ENCODE measurements around the gene VPS8.
"Not testable (repeated sequence)": the region's sequence is repeated elsewhere in the genome, so short reads cannot be mapped to it uniquely, and the experiment has no call there.

VPS8 gene

DNA sequence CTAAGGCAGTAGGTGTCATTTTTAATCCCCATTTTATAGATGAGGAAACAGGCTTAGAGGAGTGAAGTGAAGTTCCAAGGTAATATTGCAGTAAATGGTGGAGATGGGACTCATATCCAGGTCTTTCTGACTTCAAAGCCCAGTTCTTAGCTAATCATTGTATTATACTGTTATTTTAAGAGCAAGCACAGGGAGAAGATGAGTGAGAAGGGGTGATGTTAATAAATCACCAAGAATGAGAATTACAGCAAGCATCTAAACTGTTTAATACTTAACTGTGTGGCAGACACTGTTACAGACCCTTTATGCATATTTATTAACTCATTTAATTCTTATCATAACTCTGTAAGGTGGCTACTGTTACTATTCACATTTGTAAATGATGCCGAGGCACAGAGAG is 61.2 kb downstream of the VPS8 start:
- no peak for DNase-seq

- DNase-seq: no peak
Observed at GRCh38 chr3:184874709-184875644, 63.0 kb downstream of the VPS8 start.

DNA sequence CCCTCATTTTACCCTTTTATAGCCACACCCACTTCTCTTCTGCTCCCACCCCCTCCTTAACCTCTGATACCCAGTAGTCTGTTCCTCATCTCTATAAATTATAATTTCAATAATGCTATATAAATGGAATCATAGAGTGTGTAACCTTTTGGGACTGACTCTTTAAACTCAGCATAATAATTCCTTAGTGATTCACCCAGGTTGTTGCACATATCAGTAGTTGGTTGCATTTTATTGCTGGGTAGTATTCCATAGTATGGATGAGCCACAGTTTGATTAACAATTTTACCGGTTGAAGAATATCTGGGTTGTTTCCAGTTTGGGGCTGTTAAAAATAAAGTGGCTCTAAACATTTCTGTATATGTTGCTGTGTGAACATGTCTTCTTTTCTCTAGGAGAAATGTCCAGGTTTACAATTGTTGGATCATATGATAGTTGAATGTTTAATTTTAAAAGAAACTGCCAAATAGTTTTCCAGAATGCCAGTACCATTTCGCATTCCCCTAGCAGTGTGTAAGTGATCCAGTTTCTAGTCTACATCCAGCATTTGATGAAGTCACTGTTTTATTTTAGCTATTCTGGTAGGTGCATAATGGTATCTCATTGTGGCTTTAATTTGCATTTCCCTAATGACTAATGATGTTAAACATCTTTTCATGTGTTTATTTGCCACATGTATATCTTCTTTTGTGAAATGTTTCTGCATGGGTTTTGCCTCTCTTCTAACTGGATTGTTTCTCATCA is 68.5 kb downstream of the VPS8 start:
- no peak for DNase-seq

GRCh38 chr3:184884359-184885017 is 72.5 kb downstream of the VPS8 start:
- no peak for DNase-seq

GRCh38 chr3:184885112-184885511 is 73.1 kb downstream of the VPS8 start:
- DNase-seq: no peak

GRCh38 chr3:184887574-184887973 is 75.6 kb downstream of the VPS8 start:
- no peak for DNase-seq

GRCh38 chr3:184889312-184889904 is 77.4 kb downstream of the VPS8 start:
- no peak for DNase-seq

- DNase-seq: no peak
Observed at GRCh38 chr3:184894051-184894450, 82.1 kb downstream of the VPS8 start.

- DNase-seq: no peak
Observed at GRCh38 chr3:184895350-184895749, 83.4 kb downstream of the VPS8 start.

GRCh38 chr3:184896336-184896735 is 84.4 kb downstream of the VPS8 start:
- DNase-seq: no peak

- no peak for DNase-seq
Observed at GRCh38 chr3:184899953-184900595, 88.1 kb downstream of the VPS8 start.

GRCh38 chr3:184907031-184907430 is 95.1 kb downstream of the VPS8 start:
- DNase-seq: not testable (repeated sequence)

GRCh38 chr3:184907681-184908649 is 96.0 kb downstream of the VPS8 start:
- no peak for DNase-seq

GRCh38 chr3:184908859-184909258 is 96.9 kb downstream of the VPS8 start:
- no peak for DNase-seq

- no peak for DNase-seq
Observed at GRCh38 chr3:184910664-184911063, 98.7 kb downstream of the VPS8 start.

DNA sequence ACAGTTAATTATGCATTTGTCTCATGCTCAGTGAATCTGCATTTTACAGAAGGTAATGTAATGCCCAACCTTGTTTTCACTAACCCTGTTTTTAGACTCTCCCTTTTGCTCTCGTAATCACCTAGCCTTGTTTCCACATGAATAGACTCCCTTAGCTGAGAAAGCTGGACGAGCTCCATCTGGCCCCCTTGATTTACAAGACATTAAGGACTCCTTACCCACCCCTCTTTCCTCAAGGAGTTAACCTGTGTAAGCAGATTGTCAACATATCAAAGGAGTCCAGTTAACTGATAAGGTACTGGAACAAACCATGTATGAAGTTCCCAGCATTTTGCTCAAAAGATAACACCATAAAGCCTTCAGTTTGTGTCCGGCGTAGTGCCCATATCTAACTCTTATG is 99.6 kb downstream of the VPS8 start:
- DNase-seq: no peak

DNA sequence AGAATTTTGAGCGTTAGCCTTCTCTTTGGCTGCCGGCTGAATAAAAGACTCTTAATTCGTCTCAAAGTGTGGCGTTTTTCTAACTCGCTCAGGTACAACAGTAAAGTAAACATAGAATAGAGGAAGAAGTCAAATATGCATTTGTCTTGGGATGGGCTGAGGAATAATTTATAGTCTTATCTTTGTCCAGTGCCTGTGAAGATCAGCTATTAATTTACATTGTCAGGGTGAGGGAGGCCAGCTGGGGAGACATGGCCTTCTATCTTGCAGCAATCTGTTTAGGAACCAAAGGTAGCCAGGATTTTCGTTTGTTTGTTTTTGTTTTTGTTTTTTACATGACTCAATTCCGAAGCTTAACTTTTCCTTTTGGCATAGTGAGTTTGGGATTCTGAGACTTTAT is 100.2 kb downstream of the VPS8 start:
- DNase-seq: no peak

- no peak for DNase-seq
Observed at GRCh38 chr3:184914628-184915027, 102.7 kb downstream of the VPS8 start.

GRCh38 chr3:184918750-184919149 is 106.8 kb downstream of the VPS8 start:
- DNase-seq: no peak

DNA sequence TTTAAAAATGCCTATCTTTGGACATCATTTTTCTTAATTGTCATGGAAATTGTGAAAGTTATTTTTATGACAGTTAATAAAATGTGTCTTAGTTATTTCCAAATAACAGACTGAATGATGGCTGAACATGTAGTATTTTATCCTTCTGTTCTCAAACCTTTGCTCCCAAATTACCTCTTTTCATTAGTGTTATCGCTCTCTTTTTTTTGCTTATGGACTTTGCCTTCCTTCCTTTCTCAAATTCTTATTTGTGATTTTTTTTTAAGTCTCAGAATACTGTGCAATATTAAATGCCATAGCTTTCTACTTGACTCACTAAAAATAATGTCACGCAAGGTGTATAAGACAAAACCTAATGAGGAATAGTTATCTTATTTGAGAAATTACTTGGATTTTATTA is 107.7 kb downstream of the VPS8 start:
- no peak for DNase-seq

DNA sequence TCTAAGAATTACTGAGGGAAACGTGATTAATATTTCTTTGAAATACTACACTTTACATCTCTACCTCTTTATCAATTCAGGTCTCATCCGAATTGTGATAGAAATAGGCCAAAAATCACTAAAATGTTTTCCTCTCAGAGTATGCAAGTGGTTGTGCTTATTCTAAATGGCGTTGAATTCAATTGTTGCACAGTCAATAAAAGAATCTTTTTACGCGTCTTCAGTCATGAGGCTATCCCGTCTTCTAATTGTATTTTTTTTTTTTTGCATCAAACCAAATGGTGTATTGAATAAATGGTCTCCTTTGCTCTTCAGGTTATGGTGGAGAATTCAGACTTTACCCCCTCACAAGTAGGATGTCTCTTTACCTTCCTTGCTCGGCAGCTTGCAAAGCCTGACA is 112.6 kb downstream of the VPS8 start:
- DNase-seq: no peak

All from NCI-H1417 treated with DMSO at 0.1 percent for 48 hours (cell line).